Left lung (tissue), 10 donors: ENCODE data around the gene ARFGAP3. TPM values are rescaled to one million over a fixed set of nuclear protein-coding genes. Genes with fewer than 3 reads are reported as not detected.

Source experiments
- ATAC-seq: fragments of 200-7000 bp; cut with Tn5 transposase; one replicate; pipeline ENCODE4 v1.9.1; 2020; ENCODE audit warnings: moderate library complexity
- DNase-seq, 4 donors: peaks; one replicate each; pipeline ENCODE4 v3.0.0-alpha.2; 2013 to 2020
- H3K27ac ChIP-seq, 2 donors: fragments of 200-600 bp; sonication (generic) in 1 of 2; one replicate each; pipeline versions ENCODE4 v1.5.0 to v1.8.0; 2020 to 2021
- H3K27me3 ChIP-seq, 2 donors: fragments of 200-600 bp; sonication (generic) in 1 of 2; one replicate each; pipeline versions ENCODE4 v1.5.0 to v1.8.0; 2020 to 2021
- H3K36me3 ChIP-seq, 2 donors: fragments of 200-600 bp; sonication (generic) in 1 of 2; one replicate each; pipeline versions ENCODE4 v1.5.0 to v1.8.0; 2020 to 2021
- H3K4me1 ChIP-seq, 2 donors: fragments of 200-600 bp; one replicate each; pipeline ENCODE4 v1.8.0; 2021
- H3K4me3 ChIP-seq, 2 donors: fragments of 200-600 bp; sonication (generic) in 1 of 2; one replicate each; pipeline versions ENCODE4 v1.5.0 to v1.8.0; 2020 to 2021; ENCODE audit warnings: mild to moderate bottlenecking in 1 of 2
- H3K9me3 ChIP-seq, 2 donors: fragments of 200-600 bp; sonication (generic) in 1 of 2; one replicate each; pipeline versions ENCODE4 v1.5.0 to v1.8.0; 2020 to 2021
- intact Hi-C, 2 donors: fragments of 100-400 bp; cut with DNase I; formaldehyde crosslinking; loops; one replicate each; pipeline versions ENCODE4 v1.11.2 to v1.14.2; 2022
- polyA plus RNA-seq, 6 donors: library from polyadenylated mRNA; unstranded; fragments of 120-200 nt; gene quantifications; one replicate each; pipeline ENCODE4 v1.2.1, GENCODE V29; 2013; ENCODE audit not compliant: insufficient read length in 6 of 6
- total RNA-seq, 2 donors: library from RNA; stranded (reverse); fragmentation: NEBNext Ultra II Directional; extraction: Animal tissue kit (Norgen Biotek cat#: 25700); gene quantifications; one replicate each; pipeline ENCODE4 v1.2.1, GENCODE V29; 2021
- TF ChIP-seq, protein P1 (sequence below), 2 donors: fragments of 200-600 bp; sonication (generic) in 1 of 2; IDR thresholded peaks; one replicate each; pipeline versions ENCODE4 v1.5.0 to v1.8.0; 2021; ENCODE audit warnings: antibody characterized with exemption in 2 of 2
- donor health status: DM: no; HTN: yes; CAD: no.
- donor health status: DM: no; HTN: no; CAD: no.

The ARFGAP3 gene
- total and polyA plus RNA-seq, 8 donors = 42.4 to 58.1 (median 49.6) TPM

- Histone ChIP-seq H3K27ac (no peak overlapping the region), H3K4me1 (peaks cover 23 to 46% of the 10 kb centered on the region in 2 donors), H3K4me3 (no peak overlapping the region), H3K9me3 (no peaks in the 10 kb centered on the region), H3K27me3 (no peaks in the 10 kb centered on the region), H3K36me3 (peaks cover 0 to 32% of the 10 kb centered on the region in 2 donors)
- ATAC-seq (no peak), DNase-seq (no peak)
- TF ChIP-seq, protein P1, sequence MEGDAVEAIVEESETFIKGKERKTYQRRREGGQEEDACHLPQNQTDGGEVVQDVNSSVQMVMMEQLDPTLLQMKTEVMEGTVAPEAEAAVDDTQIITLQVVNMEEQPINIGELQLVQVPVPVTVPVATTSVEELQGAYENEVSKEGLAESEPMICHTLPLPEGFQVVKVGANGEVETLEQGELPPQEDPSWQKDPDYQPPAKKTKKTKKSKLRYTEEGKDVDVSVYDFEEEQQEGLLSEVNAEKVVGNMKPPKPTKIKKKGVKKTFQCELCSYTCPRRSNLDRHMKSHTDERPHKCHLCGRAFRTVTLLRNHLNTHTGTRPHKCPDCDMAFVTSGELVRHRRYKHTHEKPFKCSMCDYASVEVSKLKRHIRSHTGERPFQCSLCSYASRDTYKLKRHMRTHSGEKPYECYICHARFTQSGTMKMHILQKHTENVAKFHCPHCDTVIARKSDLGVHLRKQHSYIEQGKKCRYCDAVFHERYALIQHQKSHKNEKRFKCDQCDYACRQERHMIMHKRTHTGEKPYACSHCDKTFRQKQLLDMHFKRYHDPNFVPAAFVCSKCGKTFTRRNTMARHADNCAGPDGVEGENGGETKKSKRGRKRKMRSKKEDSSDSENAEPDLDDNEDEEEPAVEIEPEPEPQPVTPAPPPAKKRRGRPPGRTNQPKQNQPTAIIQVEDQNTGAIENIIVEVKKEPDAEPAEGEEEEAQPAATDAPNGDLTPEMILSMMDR (IDR thresholded peaks at IDR 0.05) = no peak
- intact Hi-C loops = no loop called here
Measured at GRCh38 chr22:42904050-42904449, 47.0 kb upstream of the ARFGAP3 start.

DNA sequence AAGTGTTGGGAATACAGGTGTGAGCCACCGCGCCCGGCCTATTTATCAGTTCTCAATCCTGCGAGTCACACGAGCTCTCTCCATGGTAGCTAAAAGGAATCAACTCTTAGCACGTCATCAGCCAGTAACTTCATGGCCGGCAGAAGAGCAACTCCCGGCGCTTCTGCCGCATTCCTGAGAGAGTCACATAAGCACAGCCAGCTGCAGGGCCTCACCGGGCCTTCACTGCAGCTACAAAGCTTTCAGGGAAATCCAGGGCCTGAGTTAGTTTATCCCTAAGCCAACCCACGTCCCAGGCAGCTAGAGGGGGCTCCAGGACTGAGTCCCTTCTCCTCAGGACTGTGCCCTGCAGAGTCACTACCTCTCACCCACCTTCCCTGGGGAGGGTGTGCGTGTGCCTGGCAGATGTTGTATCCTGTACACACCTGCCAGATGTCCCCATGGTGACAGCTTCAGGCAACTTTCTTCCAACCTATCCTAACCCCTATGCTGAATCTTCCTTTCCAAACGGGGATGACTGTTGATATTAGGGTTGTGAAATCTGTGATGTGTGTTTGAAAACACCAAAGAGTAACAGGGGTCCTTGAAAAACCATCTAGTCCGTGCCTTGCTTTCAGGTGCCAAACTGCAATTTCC, 45.9 kb upstream of the ARFGAP3 start:
- Histone ChIP-seq H3K4me3 (no peak overlapping the region), H3K4me1 (peaks cover 23 to 40% of the 10 kb centered on the region in 2 donors), H3K27ac (no peak overlapping the region), H3K36me3 (peaks cover 0 to 23% of the 10 kb centered on the region in 2 donors), H3K27me3 (no peaks in the 10 kb centered on the region), H3K9me3 (no peaks in the 10 kb centered on the region)
- DNase-seq (peak in 2 of 4 donors; percentile 24 to 72), ATAC-seq (no peak)
- TF ChIP-seq, protein P1 (IDR thresholded peaks at IDR 0.05) = no peak
- intact Hi-C loops = no loop called here

- TF ChIP-seq, protein P1 (IDR thresholded peaks at IDR 0.05) = peak in 1 of 2 donors; percentile 6
- Histone ChIP-seq H3K9me3 (no peaks in the 10 kb centered on the region), H3K27ac (no peak overlapping the region), H3K4me1 (peaks cover 16 to 40% of the 10 kb centered on the region in 2 donors), H3K4me3 (no peak overlapping the region), H3K27me3 (no peaks in the 10 kb centered on the region), H3K36me3 (peaks cover 0 to 14% of the 10 kb centered on the region in 2 donors)
- no peak for ATAC-seq
- DNase-seq = no peak
- intact Hi-C loops = no loop called here
Measured at GRCh38 chr22:42901790-42902508, 44.9 kb upstream of the ARFGAP3 start.

GRCh38 chr22:42897960-42898359, 40.9 kb upstream of the ARFGAP3 start:
- DNase-seq (no peak), ATAC-seq (no peak)
- Histone ChIP-seq H3K4me3 (no peak overlapping the region), H3K4me1 (peaks cover 0 to 53% of the 10 kb centered on the region in 2 donors), H3K9me3 (no peaks in the 10 kb centered on the region), H3K27me3 (no peaks in the 10 kb centered on the region), H3K36me3 (peaks cover 0 to 15% of the 10 kb centered on the region in 2 donors), H3K27ac (no peak overlapping the region)
- TF ChIP-seq, protein P1 (IDR thresholded peaks at IDR 0.05) = no peak
- intact Hi-C loops = no loop called here

DNA sequence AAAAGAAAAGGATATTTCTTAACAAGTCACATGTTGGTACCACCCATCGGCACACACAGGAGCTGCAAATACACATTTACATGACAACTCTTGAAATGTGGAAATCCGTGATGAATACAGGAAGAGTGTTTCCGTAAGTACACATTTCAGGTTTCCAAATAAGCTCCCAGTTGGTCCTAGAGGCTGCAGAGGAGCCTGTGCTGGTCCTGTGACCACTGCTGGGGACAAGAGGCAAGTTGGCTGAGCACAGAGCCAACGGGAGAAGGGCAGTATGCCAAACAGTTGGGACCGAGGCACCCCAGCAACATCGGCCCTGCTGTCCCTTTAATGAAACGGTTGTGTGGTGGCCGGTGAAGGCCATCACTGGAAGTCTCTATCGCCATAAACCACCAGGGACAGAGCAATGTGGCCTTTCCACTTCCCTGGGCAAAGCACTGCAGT, 38.5 kb upstream of the ARFGAP3 start:
- no peaks in the 10 kb centered on the region for H3K9me3 ChIP-seq
- ATAC-seq (peak; percentile 63), DNase-seq (no peak)
- intact Hi-C loops = no loop called here
- peaks cover 0 to 21% of the 10 kb centered on the region in 2 donors for H3K36me3 ChIP-seq
- H3K4me3 ChIP-seq = no peak overlapping the region
- TF ChIP-seq, protein P1 (IDR thresholded peaks at IDR 0.05) = no peak
- H3K4me1 ChIP-seq = peaks cover 8 to 77% of the 10 kb centered on the region in 2 donors
- H3K27ac ChIP-seq = peak overlapping the region; percentile 69 to 89
- no peaks in the 10 kb centered on the region for H3K27me3 ChIP-seq
